ENCODE results near the gene ARHGAP6. TPM values are rescaled to one million over a fixed set of nuclear protein-coding genes. Genes with fewer than 3 reads are reported as not detected.

The ARHGAP6 gene
- total and polyA plus RNA-seq, 4 donors, result 6.0 to 18.2 (median 12.3) TPM

DNA sequence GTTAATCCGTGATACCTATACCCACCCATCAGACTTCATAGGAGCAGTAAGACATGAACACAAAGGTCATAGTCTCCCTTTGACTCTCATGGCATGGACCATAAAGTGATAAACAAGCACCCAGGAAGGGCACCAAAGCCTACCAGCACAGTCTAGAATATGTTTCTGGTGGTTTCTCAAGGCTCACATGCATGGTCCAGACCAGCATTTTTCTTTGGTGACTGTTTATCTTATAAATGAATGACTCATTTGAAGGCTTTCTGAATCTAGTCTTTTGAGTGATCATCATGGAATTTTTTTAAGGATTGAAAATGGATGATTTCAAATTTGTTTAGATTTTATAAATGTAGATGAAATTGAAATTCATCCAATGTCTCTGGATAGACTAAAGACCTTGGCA, 404.5 kb downstream of the ARHGAP6 start:
- H3K4me1 ChIP-seq (ENCODE audit: control insufficient read depth in 5 of 5, insufficient read depth in 5 of 5, low read length in 5 of 5), result peaks cover 0 to 7% (median 0%) of the 10 kb centered on the region in 5 donors
- H3K4me3 ChIP-seq, result no peak overlapping the region
- 79 to 100% methylated on average over 1 of the region's 1 CpG for WGBS, 2 donors
- H3K36me3 ChIP-seq (ENCODE audit: control insufficient read depth in 4 of 4, insufficient read depth in 4 of 4, low read length in 4 of 4), result no peaks in the 10 kb centered on the region
- TF ChIP-seq, protein P1, sequence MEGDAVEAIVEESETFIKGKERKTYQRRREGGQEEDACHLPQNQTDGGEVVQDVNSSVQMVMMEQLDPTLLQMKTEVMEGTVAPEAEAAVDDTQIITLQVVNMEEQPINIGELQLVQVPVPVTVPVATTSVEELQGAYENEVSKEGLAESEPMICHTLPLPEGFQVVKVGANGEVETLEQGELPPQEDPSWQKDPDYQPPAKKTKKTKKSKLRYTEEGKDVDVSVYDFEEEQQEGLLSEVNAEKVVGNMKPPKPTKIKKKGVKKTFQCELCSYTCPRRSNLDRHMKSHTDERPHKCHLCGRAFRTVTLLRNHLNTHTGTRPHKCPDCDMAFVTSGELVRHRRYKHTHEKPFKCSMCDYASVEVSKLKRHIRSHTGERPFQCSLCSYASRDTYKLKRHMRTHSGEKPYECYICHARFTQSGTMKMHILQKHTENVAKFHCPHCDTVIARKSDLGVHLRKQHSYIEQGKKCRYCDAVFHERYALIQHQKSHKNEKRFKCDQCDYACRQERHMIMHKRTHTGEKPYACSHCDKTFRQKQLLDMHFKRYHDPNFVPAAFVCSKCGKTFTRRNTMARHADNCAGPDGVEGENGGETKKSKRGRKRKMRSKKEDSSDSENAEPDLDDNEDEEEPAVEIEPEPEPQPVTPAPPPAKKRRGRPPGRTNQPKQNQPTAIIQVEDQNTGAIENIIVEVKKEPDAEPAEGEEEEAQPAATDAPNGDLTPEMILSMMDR (IDR thresholded peaks at IDR 0.05; ENCODE audit: control extremely low read depth, extremely low read depth), result no peak
- peaks cover 3 to 13% (median 5%) of the 10 kb centered on the region in 3 donors for H3K27me3 ChIP-seq (ENCODE audit: control insufficient read depth in 3 of 3, insufficient read depth in 3 of 3, low read length in 2 of 3)
- DNase-seq (no peak), ATAC-seq (ENCODE audit: insufficient read depth, low FRiP score) (no peak)
- H3K9me3 ChIP-seq (ENCODE audit: control insufficient read depth in 4 of 4, insufficient read depth in 3 of 4, low read length in 3 of 4), result no peaks in the 10 kb centered on the region
- H3K9ac ChIP-seq (ENCODE audit: insufficient read depth in 1 of 2, low read length in 2 of 2), result no peak overlapping the region
- no peak overlapping the region for H3K27ac ChIP-seq (ENCODE audit: low read depth in 1 of 2, low read length in 1 of 2)

DNA sequence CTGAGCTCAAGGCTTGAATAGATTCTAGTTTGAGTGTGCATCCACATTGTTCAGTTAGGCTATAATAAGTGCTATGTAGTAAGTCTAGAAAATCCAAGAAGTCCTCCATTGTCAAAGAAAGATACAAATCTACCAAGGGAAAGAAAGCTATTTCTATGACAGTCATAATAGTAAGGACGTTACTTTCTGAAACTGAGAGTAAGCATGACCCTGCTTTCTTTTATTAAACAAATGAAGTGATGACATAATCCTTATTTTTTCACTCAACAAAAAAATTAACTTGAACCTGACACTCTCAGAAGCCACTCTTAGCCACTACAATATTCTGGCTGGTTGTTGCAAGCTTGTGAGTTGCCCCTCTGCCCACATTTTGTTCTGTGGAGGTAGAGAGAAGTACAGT, 406.3 kb downstream of the ARHGAP6 start:
- H3K27me3 ChIP-seq (ENCODE audit: control insufficient read depth in 3 of 3, insufficient read depth in 3 of 3, low read length in 2 of 3), result peaks cover 3 to 18% (median 5%) of the 10 kb centered on the region in 3 donors
- WGBS, 2 donors, result 35 to 70% methylated on average over 1 of the region's 1 CpG
- ATAC-seq (ENCODE audit: insufficient read depth, low FRiP score), result no peak
- H3K4me3 ChIP-seq, result no peak overlapping the region
- no peaks in the 10 kb centered on the region for H3K9me3 ChIP-seq (ENCODE audit: control insufficient read depth in 4 of 4, insufficient read depth in 3 of 4, low read length in 3 of 4)
- H3K36me3 ChIP-seq (ENCODE audit: control insufficient read depth in 4 of 4, insufficient read depth in 4 of 4, low read length in 4 of 4), result no peaks in the 10 kb centered on the region
- H3K4me1 ChIP-seq (ENCODE audit: control insufficient read depth in 5 of 5, insufficient read depth in 5 of 5, low read length in 5 of 5), result peaks cover 0 to 2% (median 0%) of the 10 kb centered on the region in 5 donors
- TF ChIP-seq, protein P1 (IDR thresholded peaks at IDR 0.05; ENCODE audit: control extremely low read depth, extremely low read depth), result no peak
- H3K27ac ChIP-seq (ENCODE audit: low read depth in 1 of 2, low read length in 1 of 2), result no peak overlapping the region
- DNase-seq, result no peak
- no peak overlapping the region for H3K9ac ChIP-seq (ENCODE audit: insufficient read depth in 1 of 2, low read length in 2 of 2)

DNA sequence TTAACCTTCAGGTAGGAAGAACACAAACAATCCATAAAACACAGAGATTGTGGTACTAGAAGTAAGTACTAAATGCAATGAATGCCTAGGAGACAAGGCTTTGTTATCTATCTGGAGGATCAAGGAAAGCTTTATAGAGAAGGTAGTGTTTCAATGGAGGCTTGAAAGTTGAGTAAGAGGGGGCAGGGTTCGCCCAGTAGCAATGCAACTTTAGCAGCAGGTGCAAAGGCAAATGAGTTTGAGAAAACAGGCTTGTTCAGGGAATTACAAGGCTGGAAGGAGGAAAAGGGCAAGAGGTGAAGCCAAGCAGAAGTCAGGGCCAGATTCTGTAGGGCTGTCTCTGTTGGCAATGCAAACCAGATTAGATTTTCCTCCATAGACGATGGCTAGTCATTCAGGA, 408.0 kb downstream of the ARHGAP6 start:
- ATAC-seq (ENCODE audit: insufficient read depth, low FRiP score), result no peak

More for the DNA sequence above, 408.0 kb downstream of the ARHGAP6 start:
- H3K36me3 ChIP-seq (ENCODE audit: control insufficient read depth in 4 of 4, insufficient read depth in 4 of 4, low read length in 4 of 4), result no peaks in the 10 kb centered on the region
- no peak overlapping the region for H3K9ac ChIP-seq (ENCODE audit: insufficient read depth in 1 of 2, low read length in 2 of 2)
- no peak overlapping the region for H3K4me3 ChIP-seq
- no peaks in the 10 kb centered on the region for H3K4me1 ChIP-seq (ENCODE audit: control insufficient read depth in 5 of 5, insufficient read depth in 5 of 5, low read length in 5 of 5)
- no peak overlapping the region for H3K27ac ChIP-seq (ENCODE audit: low read depth in 1 of 2, low read length in 1 of 2)
- WGBS, 2 donors, result 72 to 77% methylated on average over 2 of the region's 2 CpGs
- DNase-seq, result no peak
- TF ChIP-seq, protein P1 (IDR thresholded peaks at IDR 0.05; ENCODE audit: control extremely low read depth, extremely low read depth), result no peak
- H3K27me3 ChIP-seq (ENCODE audit: control insufficient read depth in 3 of 3, insufficient read depth in 3 of 3, low read length in 2 of 3), result peaks cover 5 to 15% (median 5%) of the 10 kb centered on the region in 3 donors
- H3K9me3 ChIP-seq (ENCODE audit: control insufficient read depth in 4 of 4, insufficient read depth in 3 of 4, low read length in 3 of 4), result peaks cover 0 to 1% (median 0%) of the 10 kb centered on the region in 4 donors

All from lung (tissue), 12 donors.